ENCODE measurements around the gene CCDC73.
"Not testable (repeated sequence)": the region's sequence is repeated elsewhere in the genome, so short reads cannot be mapped to it uniquely, and the experiment has no call there.

The CCDC73 gene

DNA sequence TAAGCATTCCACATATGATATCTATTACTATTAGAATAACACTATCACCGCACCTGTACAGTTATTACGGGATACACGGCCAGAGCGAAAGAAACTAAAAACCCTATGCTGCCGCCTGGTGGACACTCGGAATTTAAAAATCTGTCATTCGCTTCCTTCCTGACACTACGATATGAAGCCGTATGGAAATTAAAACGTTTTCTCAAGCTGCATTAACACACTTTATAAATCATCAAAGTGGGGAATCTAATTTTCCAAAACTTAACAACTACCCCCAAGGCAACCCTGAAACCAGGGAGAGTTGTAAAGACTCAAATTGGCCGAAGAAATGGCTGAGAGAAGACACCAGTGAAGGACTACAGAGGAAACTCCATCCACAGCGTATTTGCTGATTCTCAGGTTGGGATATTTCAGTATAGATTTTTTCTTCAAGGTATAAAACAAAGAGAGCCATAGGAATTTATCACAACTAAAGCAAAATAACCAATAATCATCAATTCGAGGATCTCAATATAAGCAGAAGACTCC is 1.4 kb downstream of the CCDC73 start:
- peak; percentile 4 for DNase-seq

DNA sequence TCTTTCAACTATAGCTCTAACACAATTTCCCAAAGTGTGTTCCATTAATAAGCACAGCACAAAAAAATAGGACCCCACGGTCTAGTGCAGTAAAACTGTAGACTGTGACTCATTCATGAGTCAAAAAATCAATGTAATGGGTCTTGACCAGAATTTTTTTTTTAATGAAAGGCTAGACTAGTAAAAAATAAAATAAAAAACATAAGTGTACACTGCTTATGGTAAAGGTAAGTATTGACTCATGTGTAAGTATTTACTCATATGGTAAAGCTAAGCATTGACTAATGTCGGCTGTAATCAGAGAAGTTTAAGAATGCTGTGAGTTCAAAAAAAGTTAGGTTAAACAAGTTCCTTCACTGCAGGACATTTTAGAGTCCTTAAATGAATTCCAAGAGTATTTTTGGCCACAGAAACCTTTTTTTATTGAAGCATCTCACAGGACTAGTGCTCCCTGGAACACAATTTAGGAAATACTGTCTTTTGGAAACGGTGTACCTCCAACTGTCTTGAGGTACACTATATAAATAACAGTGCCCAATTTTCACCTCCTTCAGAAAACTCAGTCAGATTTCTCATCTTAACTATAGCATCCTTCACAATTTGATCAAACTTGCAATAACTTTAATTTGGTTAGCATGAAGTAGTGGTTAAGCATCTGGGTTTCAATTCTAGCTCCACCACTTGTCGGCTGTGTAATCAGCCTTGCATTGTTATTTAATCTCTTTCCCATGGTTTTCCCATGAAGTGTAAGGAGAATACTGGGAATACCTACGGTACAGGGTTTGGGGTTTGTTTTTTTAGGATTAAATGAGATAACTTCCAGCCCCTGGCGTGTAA is 2.1 kb downstream of the CCDC73 start:
- no peak for DNase-seq

DNA sequence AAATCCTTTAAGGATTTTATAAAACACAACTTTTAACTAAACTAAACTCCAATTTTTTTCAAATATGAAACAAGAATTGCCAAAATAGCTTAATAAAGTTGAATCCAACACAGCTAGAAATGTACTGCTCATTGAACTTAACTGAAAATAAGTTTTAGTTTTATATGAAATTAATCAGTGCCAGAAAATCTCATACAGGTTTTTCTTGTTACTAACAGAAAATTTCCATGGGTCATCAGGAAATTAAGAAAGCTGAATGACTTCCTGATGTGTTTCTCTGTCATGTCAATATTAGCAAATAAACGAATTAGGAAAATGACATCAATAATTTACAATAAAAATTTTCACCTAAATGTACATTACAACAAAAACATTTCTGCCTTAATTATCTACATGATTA is 3.5 kb downstream of the CCDC73 start:
- DNase-seq: no peak

DNA sequence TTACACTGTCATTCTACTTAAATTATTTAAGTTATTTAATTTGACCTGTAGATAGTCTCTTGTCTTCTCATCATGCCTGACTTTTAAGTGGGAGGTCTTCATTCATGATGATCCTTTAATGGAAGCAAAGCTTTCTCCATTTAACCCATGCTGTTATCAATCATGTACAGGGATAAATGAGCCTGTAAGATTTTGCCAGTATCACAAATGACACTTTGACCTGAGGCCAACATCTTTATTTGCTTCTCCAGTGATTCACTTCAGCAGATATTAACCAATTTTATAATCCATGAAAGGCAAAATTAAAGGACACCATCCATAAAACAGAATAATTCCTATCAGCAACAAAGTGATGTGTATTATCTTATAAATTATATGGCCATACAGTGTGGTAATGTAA is 7.7 kb downstream of the CCDC73 start:
- DNase-seq: no peak

DNA sequence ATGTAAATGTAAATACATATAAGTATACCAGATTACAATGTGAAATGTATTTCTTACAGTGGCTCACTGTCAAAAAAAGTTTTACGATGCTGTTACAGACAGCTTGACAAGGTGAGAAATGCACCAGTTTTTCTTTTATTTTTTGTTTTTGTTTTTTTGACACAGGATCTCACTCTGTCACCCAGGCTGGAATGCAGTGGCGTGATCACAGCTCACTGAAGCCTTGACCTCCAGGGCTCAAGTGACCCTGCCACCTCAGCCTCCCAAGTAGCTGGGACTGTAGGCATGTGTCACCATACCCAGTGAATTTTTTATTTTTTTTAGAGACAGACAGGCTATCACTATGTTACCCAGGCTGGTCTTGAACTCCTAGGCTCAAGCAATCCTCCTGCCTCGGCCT is 9.2 kb downstream of the CCDC73 start:
- DNase-seq: no peak

DNA sequence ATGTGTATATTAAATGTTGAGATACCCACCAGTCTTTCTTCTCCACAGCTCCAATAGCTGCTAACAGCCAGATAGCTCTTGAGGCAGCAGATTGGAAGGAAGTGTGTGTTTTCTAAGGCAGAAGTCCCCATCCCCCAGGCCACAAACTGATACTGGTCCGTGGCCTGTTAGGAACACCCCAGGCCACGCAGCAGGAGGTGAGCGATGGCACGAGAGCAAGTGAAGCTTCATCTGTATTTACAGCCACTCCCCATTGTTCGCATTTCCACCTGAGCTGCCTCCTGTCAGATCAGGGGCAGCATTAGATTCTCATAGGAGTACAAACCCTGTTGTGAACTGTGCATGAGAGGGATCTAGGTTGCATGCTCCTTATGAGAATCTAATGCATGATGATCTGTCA is 12.7 kb downstream of the CCDC73 start:
- DNase-seq: no peak

DNA sequence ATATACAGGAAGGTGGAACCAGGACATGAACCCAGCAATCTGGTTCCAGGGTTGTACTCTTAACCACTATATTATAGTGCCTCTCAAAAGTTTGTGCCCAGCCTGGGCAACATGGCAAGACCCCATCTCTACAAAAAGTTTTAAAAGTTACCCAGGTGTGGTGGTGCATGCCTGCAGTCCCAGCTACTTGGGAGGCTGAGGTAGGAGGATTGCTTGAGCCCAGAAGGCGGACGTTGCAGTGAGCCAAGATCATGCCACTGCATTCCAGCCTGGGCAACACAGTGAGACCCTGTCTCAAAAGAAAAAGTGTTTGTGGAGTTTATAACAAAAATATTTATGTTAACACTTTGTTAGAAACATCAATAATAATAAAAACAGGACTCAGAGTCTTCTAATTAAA is 13.6 kb downstream of the CCDC73 start:
- DNase-seq: not testable (repeated sequence)

DNA sequence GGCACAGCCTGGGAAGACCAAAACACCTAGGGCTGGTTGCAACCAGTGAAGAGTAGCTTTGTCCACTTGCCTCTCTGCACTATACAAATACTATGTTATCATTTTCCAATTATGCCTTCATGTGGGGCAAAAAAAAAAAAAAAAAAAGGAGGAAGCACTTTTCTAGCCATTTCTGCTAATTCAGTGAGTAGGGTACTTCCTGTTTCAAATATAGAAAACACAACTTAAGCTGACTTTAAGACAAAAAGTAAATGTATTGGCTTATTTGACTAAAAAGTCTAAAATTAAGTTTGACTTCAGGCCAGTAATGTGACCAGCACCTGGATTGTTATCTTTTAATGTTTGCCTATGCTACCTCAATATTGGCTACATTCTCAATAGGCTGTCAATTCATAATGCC is 15.3 kb downstream of the CCDC73 start:
- no peak for DNase-seq

DNA sequence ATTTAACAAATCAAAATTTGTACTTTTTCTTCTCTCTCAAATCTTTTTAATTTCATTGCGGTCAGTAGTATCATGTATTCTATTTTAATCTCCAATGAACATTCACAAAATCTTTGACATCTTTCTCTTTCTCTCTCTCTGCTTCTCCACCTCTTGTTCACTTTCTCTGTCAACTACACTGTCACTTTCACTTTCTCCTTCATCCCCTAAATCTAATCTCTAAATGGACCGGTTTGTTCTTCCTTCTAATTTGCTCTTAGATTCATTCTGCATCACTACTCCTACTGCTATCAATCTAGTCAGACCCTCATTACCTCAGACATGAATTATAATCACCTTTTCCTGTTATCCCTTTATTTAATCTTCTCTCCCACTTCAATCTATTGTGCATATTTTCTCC is 18.6 kb downstream of the CCDC73 start:
- no peak for DNase-seq

DNA sequence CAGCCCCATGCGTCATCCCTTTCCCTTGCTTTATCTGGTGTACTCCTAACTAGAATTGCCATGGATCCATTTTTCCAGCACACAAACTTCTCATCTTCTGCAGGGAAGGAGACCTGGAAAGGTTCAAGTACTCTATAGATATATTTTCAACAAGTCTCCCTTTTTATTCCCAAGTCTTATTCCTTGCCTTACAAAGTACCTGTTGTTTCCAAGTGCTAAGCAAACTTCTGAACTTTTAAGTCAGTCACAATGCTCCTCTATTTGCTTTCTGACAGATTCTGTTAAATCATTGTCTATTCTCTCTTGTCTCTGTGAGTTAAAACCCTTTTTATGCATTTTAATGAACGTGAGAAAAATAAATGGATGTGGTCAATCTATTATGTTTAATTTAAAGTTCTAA is 20.4 kb downstream of the CCDC73 start:
- no peak for DNase-seq

DNA sequence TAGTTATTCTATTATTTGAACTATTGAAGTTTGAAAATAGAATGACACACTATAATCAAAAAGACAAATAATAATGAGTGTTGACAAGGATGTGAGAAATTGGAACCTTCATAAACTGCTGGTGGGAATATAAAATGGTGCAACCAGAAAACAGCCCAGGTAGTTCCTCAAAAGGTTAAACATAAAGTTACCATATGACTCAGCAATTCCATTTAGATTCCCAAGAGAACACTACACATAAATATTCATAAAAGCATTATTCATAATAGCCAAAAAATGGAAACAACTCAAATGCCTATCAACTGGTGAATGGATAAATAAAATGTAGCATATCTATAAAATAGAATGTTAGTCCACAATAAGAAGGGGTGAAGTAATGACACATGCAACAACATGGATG is 21.7 kb downstream of the CCDC73 start:
- DNase-seq: no peak

DNA sequence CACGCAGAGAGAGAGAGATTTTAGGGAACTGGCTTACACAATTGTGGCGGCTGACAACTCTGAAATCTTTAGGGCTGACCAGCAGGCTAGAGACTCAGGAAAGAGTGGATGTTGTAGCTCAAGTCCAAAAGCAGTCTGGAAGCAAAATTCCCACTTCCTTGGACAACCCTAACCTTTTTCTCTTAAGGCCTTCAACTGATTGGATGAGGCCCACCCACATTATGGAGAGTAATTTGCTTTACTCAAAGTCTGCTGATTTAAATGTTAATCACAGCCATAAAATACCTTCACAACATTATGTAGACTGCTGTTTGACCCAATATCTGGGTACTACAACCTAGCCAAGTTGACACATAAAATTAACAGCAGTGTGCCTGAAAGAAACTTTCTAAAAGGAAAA is 32.7 kb downstream of the CCDC73 start:
- DNase-seq: not testable (repeated sequence)

DNA sequence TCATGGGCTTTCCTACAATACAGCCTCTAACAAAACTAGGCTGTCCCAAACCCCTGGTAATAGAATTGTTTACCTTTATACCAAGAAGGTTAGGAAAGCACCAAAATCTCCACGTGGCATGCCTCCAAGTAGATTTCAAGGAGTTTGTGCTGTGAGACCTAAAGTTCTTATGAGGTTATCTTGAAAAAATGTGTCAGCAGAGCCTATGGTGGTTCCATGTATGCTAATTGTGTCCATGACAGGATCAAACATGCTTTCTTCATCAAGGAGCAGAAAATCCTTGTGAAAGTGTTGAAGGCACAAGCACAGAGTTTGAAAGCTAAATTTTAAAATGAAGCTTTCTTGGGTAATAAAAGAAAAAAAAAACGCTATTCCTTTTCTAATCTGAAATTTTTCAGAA is 36.2 kb downstream of the CCDC73 start:
- DNase-seq: no peak

DNA sequence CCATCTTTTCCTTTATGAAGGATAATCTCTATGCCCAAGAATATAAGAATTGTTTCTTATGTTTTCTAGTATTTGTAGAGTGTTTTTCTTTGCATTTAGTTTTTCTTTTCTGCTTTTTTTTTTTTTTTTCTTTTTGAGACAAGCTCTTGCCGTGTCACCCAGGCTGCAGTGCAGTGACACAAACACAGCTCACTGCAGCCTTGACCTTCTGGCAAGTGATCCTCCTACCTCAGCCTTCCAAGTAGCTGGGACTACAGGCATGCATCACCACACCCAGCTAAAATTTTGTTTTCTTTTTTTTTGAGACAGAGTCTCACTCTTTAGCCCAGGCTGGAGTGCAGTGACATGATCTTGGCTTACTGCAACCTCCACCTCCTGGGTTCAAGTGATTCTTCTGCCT is 41.3 kb downstream of the CCDC73 start:
- DNase-seq: not testable (repeated sequence)

DNA sequence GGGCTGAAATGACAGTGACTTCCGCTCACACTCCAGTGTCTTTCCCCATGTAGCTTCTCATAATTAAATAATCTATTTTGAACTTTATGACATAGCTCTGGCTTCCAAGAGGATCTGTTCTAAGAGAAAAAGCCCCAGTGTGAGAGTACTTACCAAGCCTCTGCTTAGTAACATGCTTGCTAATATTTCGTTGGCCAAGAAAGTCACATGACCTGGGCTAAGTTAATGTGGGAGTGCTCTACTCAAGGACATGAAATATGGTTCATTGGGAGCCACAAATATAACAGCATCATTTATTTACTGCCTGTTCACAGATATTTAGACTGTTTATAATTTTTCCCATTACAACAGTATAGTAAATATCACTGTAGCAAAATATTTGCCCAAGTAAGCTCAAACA is 42.5 kb downstream of the CCDC73 start:
- no peak for DNase-seq

DNA sequence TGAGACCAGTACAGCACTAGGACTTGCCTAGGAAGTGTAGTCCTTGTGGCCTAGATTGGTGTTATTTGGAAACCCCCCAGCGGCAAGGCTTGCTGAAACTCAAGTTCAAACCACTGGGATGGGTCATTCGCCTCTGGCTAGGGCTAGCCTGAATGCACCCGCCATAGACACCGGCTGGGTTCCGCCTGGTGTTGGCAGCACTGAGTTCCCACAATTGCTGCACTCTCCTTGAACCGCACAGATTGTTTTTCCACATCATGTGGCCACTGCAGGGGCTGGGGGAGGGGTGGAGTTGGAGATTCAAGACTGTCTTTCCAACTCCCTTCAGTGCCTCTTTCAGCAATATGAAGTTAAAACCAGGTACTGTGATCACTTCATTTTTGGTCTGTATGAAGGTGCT is 43.1 kb downstream of the CCDC73 start:
- DNase-seq: no peak

DNA sequence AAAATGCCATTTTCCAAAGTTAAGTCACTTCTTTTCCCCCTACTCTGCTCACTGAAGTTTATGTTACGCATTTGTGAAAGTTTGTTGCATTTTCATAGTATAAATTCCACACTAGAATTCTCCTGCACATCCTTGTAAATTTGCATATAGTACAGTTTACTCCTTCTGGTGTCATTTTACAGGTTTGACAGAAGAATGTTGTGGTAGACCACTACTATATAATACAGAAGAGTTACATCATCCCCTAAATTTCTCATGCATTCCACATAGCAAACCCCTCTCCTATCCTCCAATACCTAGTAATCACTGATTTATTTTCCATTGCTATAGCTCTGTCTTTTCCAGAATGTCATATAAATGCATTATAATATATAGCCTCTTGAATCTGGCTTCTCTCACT is 64.5 kb downstream of the CCDC73 start:
- DNase-seq: no peak

DNA sequence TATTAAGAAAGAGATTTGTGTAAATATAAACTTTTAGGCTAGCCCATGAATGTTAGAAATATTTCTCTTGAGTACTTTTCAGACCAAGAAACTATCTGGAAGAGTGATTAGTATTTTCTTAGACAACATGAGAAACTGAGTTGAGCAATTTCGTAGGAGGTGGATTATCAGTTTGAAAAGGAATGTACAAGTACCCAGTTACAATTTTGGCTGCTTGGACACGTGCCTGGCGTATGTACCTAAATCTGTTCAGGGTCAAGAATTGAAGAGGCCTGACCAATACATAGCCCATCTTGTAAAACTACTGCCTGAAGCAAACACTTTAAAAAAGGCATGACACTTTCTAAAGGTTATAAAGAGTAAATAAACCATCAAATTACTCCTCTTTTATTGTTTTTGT is 71.1 kb downstream of the CCDC73 start:
- no peak for DNase-seq

DNA sequence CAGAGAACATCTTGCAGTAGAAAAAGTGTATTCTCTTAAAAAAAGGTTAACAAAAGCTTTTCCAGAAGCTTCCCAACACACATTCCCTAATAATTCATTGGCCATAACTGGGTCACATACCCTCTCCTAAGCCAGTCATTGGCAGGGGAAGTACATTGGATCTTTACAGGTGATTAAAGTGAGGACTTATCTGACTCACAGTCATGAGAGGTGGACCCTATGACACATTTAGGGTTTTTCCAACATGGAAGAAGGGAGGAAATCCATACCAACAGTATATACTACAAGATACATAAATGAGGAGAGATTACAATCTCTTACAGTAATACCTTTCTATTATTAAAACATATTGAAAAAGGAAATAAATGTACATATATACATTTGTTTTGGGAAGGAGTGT is 72.2 kb downstream of the CCDC73 start:
- no peak for DNase-seq

DNA sequence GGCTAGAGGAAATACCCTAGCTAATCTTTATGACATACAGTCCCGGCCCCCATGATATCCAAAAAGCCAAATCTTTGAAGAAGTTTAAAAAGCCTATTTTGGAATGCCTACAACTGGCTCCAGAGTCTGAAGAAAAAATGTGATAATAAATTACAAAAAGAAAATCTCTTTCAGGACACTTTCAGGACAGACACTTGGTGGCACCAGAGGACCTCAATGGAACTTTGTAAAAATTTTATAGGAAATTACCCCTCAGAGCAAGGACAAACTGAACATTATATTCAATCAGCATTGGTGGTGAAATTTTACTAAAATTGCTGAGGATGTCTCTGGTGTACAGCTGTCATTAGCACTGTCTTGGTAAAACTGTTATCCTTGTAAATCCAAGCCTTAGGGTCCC is 81.0 kb downstream of the CCDC73 start:
- DNase-seq: no peak

DNA sequence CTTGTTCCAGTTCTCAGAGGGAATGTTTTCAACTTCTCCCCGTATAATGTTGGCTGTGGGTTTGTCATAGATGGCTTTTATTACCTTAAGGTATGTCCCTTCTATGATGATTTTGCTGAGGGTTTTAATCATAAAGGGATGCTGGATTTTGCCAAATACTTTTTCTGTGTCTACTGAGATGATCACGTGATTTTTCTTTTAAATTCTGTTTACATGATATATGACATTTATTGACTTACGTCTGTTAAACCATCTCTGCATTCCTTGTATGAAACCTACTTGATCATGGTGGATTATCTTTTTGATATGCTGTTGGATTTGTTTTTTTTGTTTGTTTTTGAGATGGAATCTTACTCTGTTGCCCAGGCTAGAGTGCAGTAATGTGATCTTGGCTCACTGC is 85.5 kb downstream of the CCDC73 start:
- DNase-seq: not testable (repeated sequence)

DNA sequence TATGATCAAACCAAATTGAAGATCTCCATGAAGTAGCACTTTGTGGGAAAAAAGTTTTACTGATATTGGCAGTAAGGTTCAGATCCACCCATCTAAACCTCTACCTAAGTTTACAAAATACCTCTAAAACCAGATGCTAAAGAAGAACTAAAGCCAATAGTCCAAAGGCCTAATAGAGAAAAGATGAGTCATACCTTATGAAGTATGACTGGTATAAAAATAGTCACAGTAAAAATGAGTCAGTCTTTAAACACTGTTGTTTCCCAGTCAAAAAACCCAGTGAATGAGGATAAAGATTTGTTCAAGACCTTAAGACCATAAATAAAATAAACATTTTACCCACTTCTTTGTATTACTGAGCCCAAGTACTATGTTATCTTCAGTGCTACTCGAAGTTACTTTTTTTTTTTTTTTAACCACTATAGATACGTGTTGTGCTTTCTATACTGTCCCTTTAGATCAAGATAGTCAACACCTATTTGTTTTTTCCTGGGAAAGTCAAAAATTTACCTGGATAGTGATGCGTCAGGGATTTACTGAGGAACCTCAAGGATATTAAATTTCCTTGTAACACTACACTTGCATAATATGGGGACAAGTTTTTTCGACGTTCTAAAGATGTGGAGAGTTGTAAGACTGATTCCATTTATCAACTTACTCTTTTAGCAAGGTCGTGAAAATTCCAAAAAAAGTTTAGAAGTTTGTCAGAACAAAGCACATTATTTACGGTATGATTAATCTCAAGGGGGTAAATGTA is 87.3 kb downstream of the CCDC73 start:
- no peak for DNase-seq

DNA sequence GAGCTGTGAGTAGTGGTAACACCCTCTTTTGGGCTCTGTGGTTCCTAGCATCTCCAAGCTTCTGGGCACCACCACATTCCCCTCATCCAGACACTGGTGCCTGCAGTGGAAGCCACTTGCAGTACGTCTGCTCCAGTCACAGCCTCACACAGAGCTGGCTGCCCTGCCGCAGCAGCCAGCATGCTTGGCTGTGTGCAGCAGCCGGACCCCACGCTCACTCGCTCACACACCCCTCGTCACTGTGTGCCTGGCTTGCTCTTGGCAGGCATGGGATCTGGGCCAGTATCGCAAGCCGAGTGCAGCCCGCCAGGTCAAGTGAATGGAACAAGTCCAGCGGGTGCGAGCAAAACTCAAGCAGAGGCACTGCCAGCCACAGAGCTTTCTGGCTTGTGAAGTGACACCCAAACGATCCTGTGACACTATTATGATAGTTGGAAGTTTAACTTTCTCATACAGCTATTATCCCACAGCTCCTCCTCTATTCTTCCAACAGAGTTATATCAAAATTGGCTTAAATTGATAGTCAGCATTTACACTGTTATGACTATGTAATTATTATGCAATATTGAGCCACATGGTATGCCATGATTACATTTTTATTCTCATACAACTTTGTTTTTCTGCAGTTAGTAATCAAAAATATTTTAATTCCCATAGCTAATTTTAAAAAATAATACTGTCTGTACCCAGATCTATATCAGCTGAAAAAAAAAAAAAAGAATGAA is 89.0 kb downstream of the CCDC73 start:
- no peak for DNase-seq

DNA sequence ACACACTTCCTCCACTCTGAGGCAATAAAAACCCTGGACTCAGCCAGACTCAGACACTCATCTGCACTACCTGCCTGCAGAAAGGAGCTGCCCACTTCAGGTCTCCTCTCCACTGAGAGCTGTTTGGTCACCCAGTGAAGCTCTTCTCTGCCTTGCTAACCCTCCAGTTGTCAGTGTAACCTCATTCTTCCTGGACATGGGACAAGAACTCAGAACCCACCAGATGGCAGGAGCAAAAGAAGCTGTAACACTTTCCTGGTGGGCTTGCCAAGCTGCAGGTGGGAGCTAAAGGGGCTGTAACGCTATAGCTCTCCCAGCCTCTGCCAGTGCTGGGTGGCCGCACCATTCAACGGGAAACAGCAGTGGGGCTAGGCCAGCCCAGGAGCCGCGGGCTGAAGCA is 89.7 kb downstream of the CCDC73 start:
- DNase-seq: no peak

Data from NCI-H187 treated with DMSO at 0.1 percent for 48 hours (cell line).